Upper lobe of left lung (tissue), 4 donors: ENCODE results near the gene SPSB1.

Source experiments
- EP300 ChIP-seq, 4 donors: sonication (generic); formaldehyde crosslinking; IDR thresholded peaks; one replicate each; pipeline ENCODE4 v1.5.1; 2017; ENCODE audit warnings: antibody characterized with exemption in 4 of 4, control low read depth in 2 of 4
- POLR2A ChIP-seq, 4 donors: fragments of 450-650 bp; IDR thresholded peaks; one replicate each; pipeline ENCODE4 v1.5.1; 2016 to 2017; ENCODE audit warnings: antibody characterized with exemption in 4 of 4, mild to moderate bottlenecking in 2 of 4
- POLR2AphosphoS5 ChIP-seq, 2 donors: sonication (generic); formaldehyde crosslinking; IDR thresholded peaks; one replicate each; pipeline ENCODE4 v1.5.1; 2017; ENCODE audit warnings: antibody characterized with exemption in 2 of 2
- TF ChIP-seq, protein P1 (sequence below), 6 experiments: fragments of 450-650 bp in 4 of 6; fragments of 200-600 bp in 2 of 6; sonication (generic) in 2 of 6; IDR thresholded peaks; one replicate each; pipeline ENCODE4 v1.5.1; 2016 to 2019; ENCODE audit warnings: antibody characterized with exemption in 6 of 6

DNA sequence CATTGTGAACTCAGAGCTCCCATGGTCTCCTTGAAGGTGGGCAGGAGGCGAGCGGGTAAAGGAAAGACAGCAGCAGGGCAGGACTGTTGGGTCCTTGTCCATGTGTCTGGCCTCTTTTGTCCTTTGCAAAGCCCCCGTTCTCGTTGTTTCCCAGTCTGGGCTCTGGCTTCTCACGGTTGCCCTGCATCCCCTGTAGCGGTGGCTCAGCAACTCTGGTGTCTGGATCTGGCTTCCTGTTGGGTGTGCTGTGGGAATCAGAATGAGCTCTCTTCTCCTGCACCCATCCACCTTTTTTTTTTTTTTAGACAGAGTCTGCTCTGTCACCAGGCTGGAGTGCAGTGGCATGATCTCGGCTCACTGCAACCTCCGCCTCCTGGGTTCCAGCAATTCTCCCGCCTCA lies 47.0 kb upstream of the SPSB1 start:
- TF ChIP-seq POLR2A (IDR thresholded peaks at IDR 0.05) (no peak), POLR2AphosphoS5 (IDR thresholded peaks at IDR 0.05) (no peak), EP300 (IDR thresholded peaks at IDR 0.05) (no peak)
- TF ChIP-seq, protein P1, sequence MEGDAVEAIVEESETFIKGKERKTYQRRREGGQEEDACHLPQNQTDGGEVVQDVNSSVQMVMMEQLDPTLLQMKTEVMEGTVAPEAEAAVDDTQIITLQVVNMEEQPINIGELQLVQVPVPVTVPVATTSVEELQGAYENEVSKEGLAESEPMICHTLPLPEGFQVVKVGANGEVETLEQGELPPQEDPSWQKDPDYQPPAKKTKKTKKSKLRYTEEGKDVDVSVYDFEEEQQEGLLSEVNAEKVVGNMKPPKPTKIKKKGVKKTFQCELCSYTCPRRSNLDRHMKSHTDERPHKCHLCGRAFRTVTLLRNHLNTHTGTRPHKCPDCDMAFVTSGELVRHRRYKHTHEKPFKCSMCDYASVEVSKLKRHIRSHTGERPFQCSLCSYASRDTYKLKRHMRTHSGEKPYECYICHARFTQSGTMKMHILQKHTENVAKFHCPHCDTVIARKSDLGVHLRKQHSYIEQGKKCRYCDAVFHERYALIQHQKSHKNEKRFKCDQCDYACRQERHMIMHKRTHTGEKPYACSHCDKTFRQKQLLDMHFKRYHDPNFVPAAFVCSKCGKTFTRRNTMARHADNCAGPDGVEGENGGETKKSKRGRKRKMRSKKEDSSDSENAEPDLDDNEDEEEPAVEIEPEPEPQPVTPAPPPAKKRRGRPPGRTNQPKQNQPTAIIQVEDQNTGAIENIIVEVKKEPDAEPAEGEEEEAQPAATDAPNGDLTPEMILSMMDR (IDR thresholded peaks at IDR 0.05), result no peak
